Myocyte (in vitro differentiated cells): Measurements from ENCODE around the gene ADAD2. TPM values are rescaled to one million over a fixed set of nuclear protein-coding genes. Genes with fewer than 3 reads are reported as not detected.
A peak's percentile ranks its signal among the peaks of the same experiment; 100 is the strongest.

Experiments
- DNase-seq: peaks from one replicate; pipeline ENCODE4 v3.0.0-alpha.2; 2012; ENCODE audit warnings: low read depth
- total RNA-seq: library from RNA; depleted of rRNA; stranded (reverse); fragments of >200 nt; gene quantifications from 2 replicates; pipeline ENCODE4 v1.2.3, GENCODE V29; 2014

Gene ADAD2
- total RNA-seq, 1 donor from 2014 or later, result not detected

- DNase-seq, result peak; percentile 53
These were observed 29.9 kb downstream of the ADAD2 start for GRCh38 chr16:84220851-84221250.

- no peak for DNase-seq
These were observed 32.5 kb downstream of the ADAD2 start for GRCh38 chr16:84223456-84223855.

GRCh38 chr16:84224554-84224953, 33.6 kb downstream of the ADAD2 start:
- DNase-seq, result no peak

- no peak for DNase-seq
These were observed 34.2 kb downstream of the ADAD2 start for GRCh38 chr16:84225126-84225525.

DNA sequence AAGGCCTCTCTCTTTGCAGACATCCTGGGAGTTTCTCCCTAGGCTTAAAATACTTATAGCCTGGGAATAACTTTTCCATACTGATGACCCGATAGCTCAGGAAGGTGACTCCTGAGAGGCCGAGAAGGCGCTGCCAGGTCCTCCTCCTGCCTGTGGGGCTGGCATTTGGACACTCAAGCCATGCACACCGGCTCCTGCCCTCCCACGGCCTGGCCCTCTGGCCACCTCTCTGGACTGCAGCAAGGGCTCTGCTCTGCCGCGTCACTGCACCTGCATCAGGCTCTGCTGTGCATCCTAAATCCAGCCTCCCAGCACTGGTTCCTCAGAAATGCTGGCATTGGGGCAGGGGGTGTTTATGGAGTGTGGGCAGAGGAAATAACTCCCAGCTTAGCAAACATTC, 34.6 kb downstream of the ADAD2 start:
- DNase-seq, result no peak

DNA sequence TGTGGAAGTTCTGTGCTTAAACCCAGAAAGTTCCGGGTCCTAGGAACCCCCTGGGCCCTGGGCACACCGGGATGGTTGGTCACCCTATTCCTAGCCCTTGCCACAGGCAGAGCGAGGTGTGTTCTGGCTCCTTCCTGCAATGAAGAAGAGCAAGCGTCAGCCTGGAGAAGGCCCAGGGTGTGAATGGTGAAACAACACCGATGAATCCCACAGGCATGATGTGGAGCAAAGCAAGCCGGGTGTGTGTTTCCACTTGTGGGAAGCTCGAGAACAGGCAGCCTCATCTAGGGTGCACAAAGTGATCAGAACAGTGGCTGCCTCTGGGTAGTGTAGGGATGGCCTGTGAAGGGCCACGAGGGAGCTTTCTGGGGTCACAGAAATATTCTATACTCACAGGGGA, 35.1 kb downstream of the ADAD2 start:
- DNase-seq, result no peak

- no peak for DNase-seq
These were observed 36.6 kb downstream of the ADAD2 start for GRCh38 chr16:84227548-84227947.

- DNase-seq, result peak; percentile 94
These were observed 37.4 kb downstream of the ADAD2 start for GRCh38 chr16:84228256-84228838.

- DNase-seq, result no peak
These were observed 38.5 kb downstream of the ADAD2 start for GRCh38 chr16:84229471-84229870.

GRCh38 chr16:84232060-84232459, 41.1 kb downstream of the ADAD2 start:
- DNase-seq, result no peak

- no peak for DNase-seq
These were observed 42.0 kb downstream of the ADAD2 start for GRCh38 chr16:84232969-84233368.

DNA sequence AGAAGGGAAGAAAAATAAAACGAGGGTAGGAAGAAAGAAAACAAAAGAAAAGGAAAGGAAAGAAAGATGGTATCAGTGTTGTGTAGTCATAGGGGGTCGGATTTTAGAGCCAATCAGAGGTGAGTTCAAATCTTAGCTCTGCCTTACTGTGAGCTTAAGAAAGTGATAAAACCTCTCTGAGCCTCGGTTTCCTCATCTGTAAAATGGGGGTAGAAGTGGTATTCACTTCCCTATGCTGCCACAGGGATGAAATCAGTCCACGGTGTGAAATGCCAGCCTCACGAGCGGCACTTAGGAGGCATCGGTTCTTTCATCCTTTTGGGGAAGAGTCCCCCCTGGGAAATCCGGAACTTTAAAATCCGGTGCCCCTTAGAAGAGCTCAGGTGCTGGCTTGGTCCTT, 42.8 kb downstream of the ADAD2 start:
- DNase-seq, result no peak

- DNase-seq, result no peak
These were observed 43.6 kb downstream of the ADAD2 start for GRCh38 chr16:84234321-84235241.

- no peak for DNase-seq
These were observed 45.7 kb downstream of the ADAD2 start for GRCh38 chr16:84236671-84237070.

DNA sequence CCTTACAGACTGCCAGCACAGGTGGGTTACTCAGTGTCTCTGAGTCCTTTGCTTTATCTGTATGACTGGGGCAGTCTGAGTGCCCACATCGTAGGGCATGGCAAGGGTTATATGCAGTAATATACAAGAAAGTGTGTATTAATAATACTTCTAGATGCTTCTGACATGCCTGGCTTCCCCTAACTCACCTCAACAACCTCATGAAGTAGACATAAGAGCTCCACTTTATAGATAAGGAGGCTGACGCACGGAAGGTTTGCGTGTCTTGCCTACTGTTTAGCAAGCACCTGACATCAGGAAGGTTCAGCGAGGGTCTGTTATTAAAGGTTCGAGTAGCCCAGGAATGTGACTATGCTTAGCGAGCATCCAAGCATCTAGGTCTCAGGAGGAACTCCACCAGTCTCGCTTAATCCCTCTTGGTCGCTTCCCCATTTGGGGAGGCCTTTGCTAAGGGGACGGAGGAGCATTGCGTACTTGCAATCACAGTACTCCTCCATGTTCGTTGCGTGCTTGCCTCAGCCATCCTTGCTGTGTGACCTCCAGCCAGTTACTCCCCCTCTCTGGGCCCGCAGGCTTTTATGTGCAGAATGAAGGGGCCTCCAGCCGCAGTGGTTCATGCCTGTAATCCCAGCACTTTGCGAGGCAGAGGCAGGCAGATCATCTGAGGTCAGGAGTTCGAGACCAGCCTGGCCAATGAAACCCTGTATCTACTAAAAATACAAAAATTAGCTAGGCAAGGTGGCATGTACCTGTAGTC, 47.2 kb downstream of the ADAD2 start:
- no peak for DNase-seq

- DNase-seq, result peak; percentile 20
These were observed 48.3 kb downstream of the ADAD2 start for GRCh38 chr16:84239141-84239769.

- peak; percentile 64 for DNase-seq
These were observed 49.0 kb downstream of the ADAD2 start, which contains the start of gene KCNG4 for GRCh38 chr16:84239909-84240308. Gene KCNG4 (minus strand): TSS chr16:84240012. CDS start chr16:84237485, 2,527 bp downstream.

GRCh38 chr16:84240455-84240854, 49.5 kb downstream of the ADAD2 start:
- DNase-seq, result no peak

DNA sequence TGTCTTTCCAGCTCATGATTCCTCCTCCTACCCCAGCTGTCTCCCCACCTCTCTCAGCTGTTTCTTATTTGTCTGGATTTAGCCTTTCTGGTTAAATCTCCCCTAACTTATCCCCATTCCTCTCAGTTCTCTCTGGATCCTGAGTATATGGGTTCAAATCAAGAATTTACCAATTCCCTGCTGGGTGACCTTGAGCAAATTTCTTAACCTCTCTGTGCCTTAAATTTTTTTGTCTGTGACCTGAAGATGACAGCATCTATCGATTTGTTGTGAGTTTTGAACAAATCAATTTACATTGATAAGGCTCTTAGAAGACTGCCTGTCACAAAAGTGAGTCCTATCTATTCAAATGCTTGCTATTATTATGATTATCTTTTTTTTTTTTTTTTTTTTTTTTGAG, 50.8 kb downstream of the ADAD2 start:
- no peak for DNase-seq

GRCh38 chr16:84242839-84243238, 51.9 kb downstream of the ADAD2 start:
- DNase-seq, result no peak

GRCh38 chr16:84243732-84244131, 52.8 kb downstream of the ADAD2 start:
- no peak for DNase-seq
